Activated naive CD4-positive, alpha-beta T cell (primary cell): Measurements from ENCODE around the gene MMP24OS.
"Not testable (repeated sequence)": the region's sequence is repeated elsewhere in the genome, so short reads cannot be mapped to it uniquely, and the experiment has no call there.

Experiments used
- DNase-seq, 4 experiments: peaks; one replicate each; lab custom pipeline; 2025; lab: John Stamatoyannopoulos, UW

The MMP24OS gene

GRCh38 chr20:35277531-35278395 lies at the start of gene MMP24OS:
Gene MMP24OS, minus strand, starts transcription at chr20:35278122. Its CDS starts 193 bp downstream, at chr20:35277929.
- peak; percentile 48 to 84 (median 70) for DNase-seq

GRCh38 chr20:35327074-35327976 lies 49.4 kb upstream of the MMP24OS start:
- no peak for DNase-seq

GRCh38 chr20:35326740-35327073 lies 48.8 kb upstream of the MMP24OS start:
- DNase-seq, result no peak

DNA sequence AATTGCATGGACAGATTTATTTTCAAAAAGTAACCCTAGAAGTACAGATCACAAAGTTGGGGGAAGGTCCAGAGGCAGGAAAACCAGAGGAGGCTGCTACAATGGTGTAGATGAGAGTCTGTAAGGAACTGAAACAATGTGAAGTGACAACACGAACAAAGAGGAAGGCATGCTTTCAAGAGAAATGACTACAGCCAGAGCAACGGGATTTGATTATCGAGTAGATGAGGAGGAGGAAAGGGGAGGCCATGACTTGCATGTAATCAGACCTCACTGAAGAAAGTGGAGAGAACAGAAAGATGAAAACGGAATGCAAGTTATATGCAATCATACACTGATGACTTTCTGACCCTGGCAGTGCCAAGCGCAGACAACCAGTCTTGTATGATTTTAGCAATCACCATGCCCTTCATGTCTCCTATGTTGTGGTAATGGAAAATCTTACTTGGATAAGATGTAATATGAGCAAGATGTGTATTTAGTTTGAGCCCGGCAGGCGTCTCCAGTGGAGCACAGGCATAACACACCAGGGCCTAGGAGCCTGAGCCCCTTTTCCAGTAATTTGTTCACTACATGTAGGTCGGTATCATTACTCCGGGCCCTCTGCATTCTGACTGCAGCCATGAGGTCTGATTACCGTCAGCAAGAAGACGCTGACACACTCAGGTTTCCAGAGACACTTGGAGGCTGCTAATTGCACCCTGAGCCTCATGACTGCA lies 48.3 kb upstream of the MMP24OS start:
- DNase-seq, result no peak

GRCh38 chr20:35325401-35325800 lies 47.5 kb upstream of the MMP24OS start:
- DNase-seq, result no peak

DNA sequence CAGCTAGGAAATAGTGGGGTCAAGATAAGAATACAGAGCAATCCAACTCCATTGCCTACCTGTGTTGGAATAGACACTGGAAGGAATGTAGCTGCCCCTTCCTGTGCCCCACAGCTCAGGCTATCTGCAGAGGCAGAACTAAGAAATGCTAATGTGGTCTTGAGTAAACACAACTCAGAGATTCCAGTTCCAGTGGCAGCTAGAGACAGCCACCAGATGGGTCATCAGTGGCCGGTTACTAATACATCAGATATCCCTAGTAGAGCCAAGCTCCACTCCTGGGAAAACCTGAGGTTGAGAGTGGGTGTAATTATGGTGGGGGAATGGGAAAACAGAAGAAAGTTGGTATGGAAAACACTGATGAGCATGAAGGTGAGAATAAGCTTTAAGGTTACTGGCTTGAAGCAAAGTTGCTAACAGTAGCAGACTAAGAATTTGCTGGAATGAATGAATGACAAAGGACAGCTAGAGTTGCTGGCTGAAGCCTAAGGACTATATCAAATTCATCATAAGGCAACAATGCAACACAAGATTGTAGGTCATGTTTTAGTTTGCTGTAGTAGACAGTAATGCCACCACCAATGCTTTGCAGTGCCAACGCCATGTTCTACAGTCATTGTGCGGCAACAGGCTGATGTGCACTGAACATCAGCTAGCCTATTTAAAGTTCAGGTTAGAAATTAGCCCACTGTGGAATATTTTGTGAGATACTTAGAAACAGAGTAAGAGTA lies 42.6 kb upstream of the MMP24OS start:
- DNase-seq, result no peak

- DNase-seq, result no peak
Measured at GRCh38 chr20:35319871-35320197, 41.9 kb upstream of the MMP24OS start.

DNA sequence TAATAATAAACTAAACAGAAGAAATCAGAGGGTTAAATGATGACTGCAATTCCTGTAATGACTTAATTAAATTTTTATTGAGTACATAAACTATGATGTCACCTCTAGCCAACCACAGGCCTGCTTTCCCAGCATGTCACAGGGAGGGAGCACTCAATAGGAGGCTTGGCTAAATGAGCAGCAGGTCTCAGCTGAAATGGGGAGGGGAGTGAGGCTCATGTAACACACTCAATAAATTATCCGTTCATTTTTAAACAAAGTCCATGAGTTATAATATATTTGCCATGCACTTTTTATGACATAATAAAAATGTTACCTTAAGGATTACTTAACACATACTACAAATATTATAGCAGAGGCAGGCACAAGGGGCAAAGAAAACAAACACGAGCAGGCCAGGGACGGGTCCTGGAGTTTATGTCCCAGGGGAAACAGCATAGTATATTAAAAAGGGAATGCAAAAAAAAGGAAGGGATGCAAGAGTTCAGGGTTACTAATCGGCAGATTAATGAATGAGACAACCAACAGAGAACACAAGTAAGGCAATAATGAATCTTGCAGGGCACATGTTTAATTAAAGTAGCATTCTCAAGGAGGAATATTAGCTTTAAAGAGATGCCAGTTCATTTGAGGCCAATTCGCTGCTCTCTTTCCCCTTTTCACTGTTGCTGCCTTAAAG lies 41.4 kb upstream of the MMP24OS start:
- DNase-seq, result no peak

GRCh38 chr20:35318502-35319157 lies 40.7 kb upstream of the MMP24OS start:
- no peak for DNase-seq

GRCh38 chr20:35317416-35318210 lies 39.7 kb upstream of the MMP24OS start:
- DNase-seq, result no peak

GRCh38 chr20:35316086-35316485 lies 38.2 kb upstream of the MMP24OS start:
- no peak for DNase-seq

- DNase-seq, result not testable (repeated sequence)
Measured at GRCh38 chr20:35315632-35316020, 37.7 kb upstream of the MMP24OS start.

DNA sequence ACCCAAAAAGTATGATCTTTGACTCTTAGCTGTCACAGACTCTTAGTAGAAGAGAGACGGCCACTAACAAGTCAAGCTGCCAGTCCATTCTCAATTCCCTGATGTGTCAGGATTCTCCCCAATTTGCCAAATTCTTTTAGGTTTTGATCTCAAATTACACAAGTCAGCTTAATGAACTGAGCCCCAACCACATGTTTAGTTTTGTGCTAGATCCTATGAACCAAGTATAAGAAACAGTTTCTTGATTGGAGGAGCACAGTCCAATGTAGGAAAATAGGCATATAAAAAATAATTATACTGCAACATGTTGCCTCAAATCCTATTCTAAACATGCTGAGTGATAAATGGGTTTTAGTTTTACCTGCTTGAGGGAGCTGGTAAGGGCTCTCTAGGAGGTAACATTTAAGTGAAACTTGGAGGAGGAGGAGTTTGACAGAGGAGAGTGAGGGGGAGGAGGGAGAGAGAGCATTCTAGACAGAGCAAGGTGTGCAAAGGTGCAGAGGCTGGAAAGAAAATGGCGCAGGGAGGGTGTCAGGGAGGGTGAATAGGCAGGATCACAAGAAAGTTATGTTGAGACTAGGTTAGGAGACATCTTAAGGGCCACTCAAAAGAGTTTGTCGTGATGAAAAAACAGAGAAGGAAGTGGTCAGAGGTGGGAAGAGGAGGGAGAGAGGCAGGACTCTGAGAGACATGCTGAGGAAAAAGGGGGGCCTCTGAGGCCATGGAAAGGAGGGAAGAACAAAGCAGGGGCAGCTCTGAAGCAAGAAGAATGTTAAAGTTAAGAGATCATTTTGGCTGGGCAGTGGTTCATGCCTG lies 37.1 kb upstream of the MMP24OS start:
- no peak for DNase-seq

- no peak for DNase-seq
Measured at GRCh38 chr20:35312318-35312717, 34.4 kb upstream of the MMP24OS start.

DNA sequence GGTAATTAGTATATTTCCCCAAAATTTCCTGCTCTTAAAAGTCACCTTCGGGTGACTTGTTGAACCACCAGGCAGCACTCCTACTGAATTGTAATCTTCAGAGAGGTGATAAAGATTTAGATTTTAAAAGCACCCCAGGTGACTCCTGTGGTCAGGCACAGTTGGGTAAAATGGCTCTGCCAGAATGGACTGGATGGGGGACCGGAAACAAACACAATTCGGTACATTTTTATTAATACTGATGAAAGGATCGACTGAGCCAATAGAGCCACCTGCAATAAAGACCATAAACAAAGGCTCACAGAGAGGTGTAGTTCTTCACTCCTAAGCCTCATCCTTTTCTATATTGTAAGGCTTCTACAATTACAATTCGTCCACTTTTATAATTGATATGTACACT lies 33.9 kb upstream of the MMP24OS start:
- no peak for DNase-seq

- DNase-seq, result no peak
Measured at GRCh38 chr20:35311409-35311808, 33.5 kb upstream of the MMP24OS start.

DNA sequence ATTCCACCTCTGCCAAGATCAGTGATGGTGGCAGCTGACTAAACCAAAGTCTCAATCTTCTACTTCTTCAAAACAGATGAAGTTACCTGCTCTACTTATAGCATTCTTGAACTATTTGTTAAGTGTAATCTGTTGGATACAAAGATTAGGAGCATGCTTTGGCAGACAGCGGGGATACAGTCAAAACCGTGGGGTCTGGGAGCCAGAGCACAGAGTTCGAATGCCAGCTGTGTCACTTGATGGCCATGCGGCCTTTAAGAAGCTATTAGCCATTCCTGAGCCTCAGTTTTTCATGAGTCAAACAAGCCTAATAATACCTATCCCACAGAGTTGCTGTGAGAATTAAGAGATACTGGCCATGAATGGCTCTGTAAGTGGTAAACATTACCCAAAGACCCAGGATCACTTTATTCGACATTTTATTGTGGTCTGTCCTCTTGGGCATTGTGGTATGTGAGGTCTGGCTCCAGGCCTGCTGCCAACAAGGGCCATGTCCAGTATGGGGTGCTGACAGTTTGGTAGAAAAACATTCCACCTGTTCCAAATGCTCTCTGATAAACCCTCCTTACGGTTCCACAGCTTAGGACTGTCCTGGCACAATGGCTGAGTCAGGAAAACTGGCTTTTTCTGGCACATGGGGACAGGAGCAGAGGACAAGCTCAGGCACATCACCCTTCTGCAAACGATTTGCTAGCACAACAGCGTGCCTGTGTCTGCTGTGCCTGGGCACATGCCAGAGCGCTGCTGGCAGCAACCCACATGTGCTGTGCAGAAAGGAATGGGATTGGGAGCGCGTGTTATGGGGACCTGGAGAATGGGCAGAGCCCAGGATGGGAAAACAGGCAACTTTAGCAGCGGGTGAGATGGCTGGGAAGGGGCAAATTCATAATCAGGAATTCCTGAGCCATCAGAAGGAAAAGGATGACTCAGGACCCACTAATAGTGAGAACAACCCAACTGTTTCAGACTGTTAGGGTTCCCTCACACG lies 30.0 kb upstream of the MMP24OS start:
- no peak for DNase-seq
